Stimulated activated naive CD8-positive, alpha-beta T cell treated with anti-CD3 and anti-CD28 coated beads, Interleukin-15, Interleukin-2, amounts not matched to agents 100 ng/mL and 50 ng/mL, for 24 hours (primary cell): ENCODE results near the gene TK2.
"Not testable (repeated sequence)": the region's sequence is repeated elsewhere in the genome, so short reads cannot be mapped to it uniquely, and the experiment has no call there.

Experiments used
- H3K27ac Mint-ChIP-seq: one replicate; pipeline ENCODE4 v1.8.0; 2021; ENCODE audit warnings: mild to moderate bottlenecking, mixed read lengths
- H3K27me3 Mint-ChIP-seq: one replicate; pipeline ENCODE4 v1.8.0; 2021; ENCODE audit warnings: mixed read lengths
- H3K36me3 Mint-ChIP-seq: one replicate; pipeline ENCODE4 v1.8.0; 2021; ENCODE audit warnings: low read depth, mixed read lengths
- H3K4me1 Mint-ChIP-seq: one replicate; pipeline ENCODE4 v1.8.0; 2021; ENCODE audit warnings: low read depth, mixed read lengths
- H3K4me3 Mint-ChIP-seq: one replicate; pipeline ENCODE4 v1.8.0; 2021; ENCODE audit warnings: mild to moderate bottlenecking, mixed read lengths
- H3K9me3 Mint-ChIP-seq: one replicate; pipeline ENCODE4 v1.8.0; 2021; ENCODE audit warnings: mixed read lengths

Gene TK2

GRCh38 chr16:66549284-66550131, at the start of gene TK2:
Gene TK2, minus strand, starts transcription at chr16:66550122. Its CDS starts 61 bp downstream, at chr16:66550061.
- no peaks in the 10 kb centered on the region for H3K9me3 Mint-ChIP-seq
- H3K4me1 Mint-ChIP-seq, result peaks cover 80% of the 10 kb centered on the region
- H3K4me3 Mint-ChIP-seq, result peak within 1 kb of the TSS; percentile 86
- H3K27ac Mint-ChIP-seq, result peak within 1 kb of the TSS; percentile 89
- peaks cover 18% of the 10 kb centered on the region for H3K36me3 Mint-ChIP-seq
- H3K27me3 Mint-ChIP-seq, result no peaks in the 10 kb centered on the region

- H3K4me1 Mint-ChIP-seq, result peaks cover 29% of the 10 kb centered on the region
- H3K27ac Mint-ChIP-seq, result no peak overlapping the region
- H3K27me3 Mint-ChIP-seq, result no peaks in the 10 kb centered on the region
- H3K4me3 Mint-ChIP-seq, result no peak overlapping the region
- peaks cover 3% of the 10 kb centered on the region for H3K9me3 Mint-ChIP-seq
- peaks cover 5% of the 10 kb centered on the region for H3K36me3 Mint-ChIP-seq
These were observed 48.2 kb upstream of the TK2 start for GRCh38 chr16:66598111-66598510.

- Mint-ChIP-seq H3K27ac (no peak overlapping the region), H3K9me3 (peaks cover 3% of the 10 kb centered on the region), H3K4me1 (peaks cover 24% of the 10 kb centered on the region), H3K36me3 (peaks cover 5% of the 10 kb centered on the region), H3K27me3 (no peaks in the 10 kb centered on the region), H3K4me3 (no peak overlapping the region)
These were observed 47.3 kb upstream of the TK2 start for GRCh38 chr16:66596986-66597848.

- H3K27me3 Mint-ChIP-seq, H3K4me3 Mint-ChIP-seq, H3K9me3 Mint-ChIP-seq, H3K36me3 Mint-ChIP-seq: not testable (repeated sequence)
- Mint-ChIP-seq H3K27ac (peak overlapping the region; percentile 49), H3K4me1 (peaks cover 24% of the 10 kb centered on the region)
These were observed 46.6 kb upstream of the TK2 start for GRCh38 chr16:66596559-66596958.

GRCh38 chr16:66594739-66595138, 44.8 kb upstream of the TK2 start:
- H3K4me1 Mint-ChIP-seq, result peaks cover 34% of the 10 kb centered on the region
- no peaks in the 10 kb centered on the region for H3K36me3 Mint-ChIP-seq
- no peaks in the 10 kb centered on the region for H3K9me3 Mint-ChIP-seq
- no peak overlapping the region for H3K4me3 Mint-ChIP-seq
- H3K27me3 Mint-ChIP-seq, result peaks cover 3% of the 10 kb centered on the region
- no peak overlapping the region for H3K27ac Mint-ChIP-seq

GRCh38 chr16:66592814-66593213, 42.9 kb upstream of the TK2 start:
- Mint-ChIP-seq H3K9me3 (no peaks in the 10 kb centered on the region), H3K4me3 (no peak overlapping the region), H3K36me3 (no peaks in the 10 kb centered on the region), H3K27me3 (peaks cover 3% of the 10 kb centered on the region), H3K27ac (no peak overlapping the region), H3K4me1 (peaks cover 40% of the 10 kb centered on the region)

GRCh38 chr16:66592241-66592640, 42.3 kb upstream of the TK2 start:
- H3K27me3 Mint-ChIP-seq, result peaks cover 3% of the 10 kb centered on the region
- H3K27ac Mint-ChIP-seq, result no peak overlapping the region
- H3K4me3 Mint-ChIP-seq, result no peak overlapping the region
- no peaks in the 10 kb centered on the region for H3K9me3 Mint-ChIP-seq
- H3K36me3 Mint-ChIP-seq, result no peaks in the 10 kb centered on the region
- H3K4me1 Mint-ChIP-seq, result peaks cover 41% of the 10 kb centered on the region

GRCh38 chr16:66591018-66591417, 41.1 kb upstream of the TK2 start:
- H3K4me3 Mint-ChIP-seq, result peak overlapping the region; percentile 70
- peaks cover 36% of the 10 kb centered on the region for H3K4me1 Mint-ChIP-seq
- H3K27ac Mint-ChIP-seq, result no peak overlapping the region

GRCh38 chr16:66590322-66590721, 40.4 kb upstream of the TK2 start:
- peaks cover 3% of the 10 kb centered on the region for H3K27me3 Mint-ChIP-seq
- no peaks in the 10 kb centered on the region for H3K9me3 Mint-ChIP-seq
- H3K4me3 Mint-ChIP-seq, result peak overlapping the region; percentile 70
- H3K4me1 Mint-ChIP-seq, result peaks cover 40% of the 10 kb centered on the region
- peak overlapping the region; percentile 46 for H3K27ac Mint-ChIP-seq
- no peaks in the 10 kb centered on the region for H3K36me3 Mint-ChIP-seq

More at GRCh38 chr16:66591018-66591417, 41.1 kb upstream of the TK2 start:
- peaks cover 3% of the 10 kb centered on the region for H3K27me3 Mint-ChIP-seq
- H3K36me3 Mint-ChIP-seq, result no peaks in the 10 kb centered on the region
- no peaks in the 10 kb centered on the region for H3K9me3 Mint-ChIP-seq

GRCh38 chr16:66588981-66589713, 39.2 kb upstream of the TK2 start:
- peak overlapping the region; percentile 70 for H3K4me3 Mint-ChIP-seq
- H3K27ac Mint-ChIP-seq, result peak overlapping the region; percentile 4
- no peaks in the 10 kb centered on the region for H3K9me3 Mint-ChIP-seq
- H3K27me3 Mint-ChIP-seq, result peaks cover 3% of the 10 kb centered on the region
- no peaks in the 10 kb centered on the region for H3K36me3 Mint-ChIP-seq
- peaks cover 40% of the 10 kb centered on the region for H3K4me1 Mint-ChIP-seq

- Mint-ChIP-seq H3K36me3 (no peaks in the 10 kb centered on the region), H3K27ac (peak overlapping the region; percentile 13), H3K27me3 (peaks cover 3% of the 10 kb centered on the region), H3K4me3 (no peak overlapping the region), H3K9me3 (no peaks in the 10 kb centered on the region), H3K4me1 (peaks cover 40% of the 10 kb centered on the region)
These were observed 38.1 kb upstream of the TK2 start for GRCh38 chr16:66587881-66588600.

GRCh38 chr16:66585481-66586239, 35.7 kb upstream of the TK2 start:
- Mint-ChIP-seq H3K4me1 (peaks cover 36% of the 10 kb centered on the region), H3K9me3 (no peaks in the 10 kb centered on the region), H3K4me3 (no peak overlapping the region), H3K27ac (no peak overlapping the region), H3K27me3 (peaks cover 4% of the 10 kb centered on the region), H3K36me3 (no peaks in the 10 kb centered on the region)

- H3K27me3 Mint-ChIP-seq, result peaks cover 37% of the 10 kb centered on the region
- no peak overlapping the region for H3K27ac Mint-ChIP-seq
- H3K36me3 Mint-ChIP-seq, result no peaks in the 10 kb centered on the region
- peaks cover 9% of the 10 kb centered on the region for H3K4me1 Mint-ChIP-seq
- H3K4me3 Mint-ChIP-seq, result no peak overlapping the region
- H3K9me3 Mint-ChIP-seq, result no peaks in the 10 kb centered on the region
These were observed 31.5 kb upstream of the TK2 start for GRCh38 chr16:66581246-66581952.
